CD14-positive monocyte (primary cell): ENCODE measurements around the gene GMCL1. TPM values are rescaled to one million over a fixed set of nuclear protein-coding genes. Genes with fewer than 3 reads are reported as not detected.

Source experiments
- DNase-seq, 3 donors: peaks; one replicate each; pipeline ENCODE4 v3.0.0-alpha.2; 2011 to 2022
- H2AFZ ChIP-seq: 2 replicates; pipeline ENCODE4 v1.6.0; 2012; ENCODE audit warnings: mild to moderate bottlenecking, low read depth, low read length, inconsistent platforms; ENCODE audit not compliant: insufficient read depth, poor library complexity, severe bottlenecking
- H3K27ac ChIP-seq, 2 donors: 1 replicate in 1 of 2; 2 replicates in 1 of 2; pipeline ENCODE4 v1.5.1; 2012 to 2013; ENCODE audit warnings: low read length in 2 of 2, control low read depth in 1 of 2, inconsistent platforms in 1 of 2, low read depth in 1 of 2, mild to moderate bottlenecking in 1 of 2
- H3K27me3 ChIP-seq, 2 donors: one replicate each; pipeline versions ENCODE4 v1.6.0 to v1.6.1; 2011 to 2013; ENCODE audit warnings: low read length in 2 of 2; ENCODE audit not compliant: control insufficient read depth in 2 of 2, insufficient read depth in 2 of 2
- H3K36me3 ChIP-seq, 2 donors: replicated peaks in 1 of 2; 1 replicate in 1 of 2; 2 replicates in 1 of 2; pipeline versions ENCODE4 v1.5.1 to v1.6.1; 2012 to 2013; ENCODE audit warnings: low read length in 2 of 2, control low read depth in 1 of 2, inconsistent platforms in 1 of 2, mild to moderate bottlenecking in 1 of 2; ENCODE audit not compliant: insufficient read depth in 2 of 2, control insufficient read depth in 1 of 2
- H3K4me1 ChIP-seq, 2 donors: 1 replicate in 1 of 2; 2 replicates in 1 of 2; pipeline versions ENCODE4 v1.5.1 to v1.6.1; 2012 to 2013; ENCODE audit warnings: low read length in 2 of 2, control low read depth in 1 of 2, inconsistent platforms in 1 of 2, mild to moderate bottlenecking in 1 of 2, moderate library complexity in 1 of 2; ENCODE audit not compliant: insufficient read depth in 2 of 2, control insufficient read depth in 1 of 2
- H3K4me2 ChIP-seq: replicated peaks from 2 replicates; pipeline ENCODE3; 2012; ENCODE audit warnings: low read length, moderate library complexity, mild to moderate bottlenecking; ENCODE audit not compliant: poor library complexity, severe bottlenecking; ENCODE audit errors: extremely low read depth
- H3K4me3 ChIP-seq, 3 experiments: fragments of 200-600 bp in 1 of 3; sonication (generic) in 1 of 3; replicated peaks in 1 of 3; 1 replicate in 2 of 3; 2 replicates in 1 of 3; pipeline ENCODE4 v1.5.1; 2011 to 2013; ENCODE audit warnings: low read length in 3 of 3, mild to moderate bottlenecking in 3 of 3, control low read depth in 2 of 3, low read depth in 2 of 3, inconsistent platforms in 1 of 3, moderate library complexity in 1 of 3
- H3K79me2 ChIP-seq: 2 replicates; pipeline ENCODE4 v1.6.0; 2012; ENCODE audit warnings: mild to moderate bottlenecking, control low read depth, inconsistent platforms, low read length, moderate library complexity; ENCODE audit not compliant: insufficient read depth
- H3K9ac ChIP-seq: 2 replicates; pipeline ENCODE4 v1.6.0; 2017; ENCODE audit warnings: low read length, mild to moderate bottlenecking; ENCODE audit not compliant: insufficient read depth, poor library complexity, severe bottlenecking
- H3K9me3 ChIP-seq, 2 donors: replicated peaks in 1 of 2; 1 replicate in 1 of 2; 2 replicates in 1 of 2; pipeline versions ENCODE4 v1.5.1 to v1.6.1; 2012 to 2013; ENCODE audit warnings: low read length in 2 of 2, control low read depth in 1 of 2; ENCODE audit not compliant: control insufficient read depth in 1 of 2, insufficient read depth in 1 of 2
- H4K20me1 ChIP-seq: 2 replicates; pipeline ENCODE4 v1.6.0; 2012; ENCODE audit warnings: mild to moderate bottlenecking, low read length, control low read depth, moderate library complexity; ENCODE audit not compliant: insufficient read depth
- H3K27ac Mint-ChIP-seq, 7 donors: one replicate each; pipeline ENCODE4 v1.8.0; 2020; ENCODE audit warnings: mild to moderate bottlenecking in 7 of 7, mixed read lengths in 7 of 7, moderate library complexity in 6 of 7, inconsistent platforms in 2 of 7
- H3K27me3 Mint-ChIP-seq, 3 donors: one replicate each; pipeline ENCODE4 v1.8.0; 2021 to 2022; ENCODE audit warnings: low read depth in 3 of 3, mild to moderate bottlenecking in 3 of 3, mixed read lengths in 3 of 3, moderate library complexity in 3 of 3, inconsistent platforms in 1 of 3
- H3K36me3 Mint-ChIP-seq, 2 donors: one replicate each; pipeline ENCODE4 v1.8.0; 2020; ENCODE audit warnings: mixed read lengths in 2 of 2, inconsistent platforms in 1 of 2, mild to moderate bottlenecking in 1 of 2
- H3K4me1 Mint-ChIP-seq: one replicate; pipeline ENCODE4 v1.8.0; 2020; ENCODE audit warnings: mild to moderate bottlenecking, mixed read lengths
- H3K4me3 Mint-ChIP-seq, 2 donors: one replicate each; pipeline ENCODE4 v1.8.0; 2020; ENCODE audit warnings: mild to moderate bottlenecking in 2 of 2, mixed read lengths in 2 of 2, moderate library complexity in 1 of 2
- H3K9me3 Mint-ChIP-seq, 7 donors: one replicate each; pipeline ENCODE4 v1.8.0; 2020 to 2022; ENCODE audit warnings: mixed read lengths in 7 of 7, mild to moderate bottlenecking in 6 of 7, moderate library complexity in 6 of 7, inconsistent platforms in 2 of 7
- WGBS: methylation state at CpG from one replicate; pipeline ENCODE4 v1.1.5; 2013; ENCODE audit warnings: missing lambda C conversion rate; ENCODE audit not compliant: insufficient coverage; 5-methylcytosine and 5-hydroxymethylcytosine counted together
- intact Hi-C, 2 donors: fragments of 100-400 bp; cut with micrococcal nuclease; formaldehyde crosslinking; loops; one replicate each; pipeline versions ENCODE4 v1.15.0 to v1.15.1; 2023
- polyA plus RNA-seq, 3 donors: library from polyadenylated mRNA; depleted of rRNA in 1 of 3; unstranded in 2 of 3; stranded (reverse) in 1 of 3; fragments of 300-500 nt in 2 of 3; fragments of >200 nt in 1 of 3; fragmentation: Illumina TruSeq in 2 of 3; gene quantifications; 1 replicate in 2 of 3; 2 replicates in 1 of 3; pipeline ENCODE4 v1.2.3, GENCODE V29; 2012 to 2021
- TF ChIP-seq, protein P1 (sequence below): fragments of 200-600 bp; IDR thresholded peaks from one replicate; pipeline ENCODE4 v1.8.0; 2022; ENCODE audit warnings: antibody characterized with exemption, mild to moderate bottlenecking

Gene GMCL1
- polyA plus RNA-seq, 3 donors = 4.4 to 15.1 (median 9.4) TPM

DNA sequence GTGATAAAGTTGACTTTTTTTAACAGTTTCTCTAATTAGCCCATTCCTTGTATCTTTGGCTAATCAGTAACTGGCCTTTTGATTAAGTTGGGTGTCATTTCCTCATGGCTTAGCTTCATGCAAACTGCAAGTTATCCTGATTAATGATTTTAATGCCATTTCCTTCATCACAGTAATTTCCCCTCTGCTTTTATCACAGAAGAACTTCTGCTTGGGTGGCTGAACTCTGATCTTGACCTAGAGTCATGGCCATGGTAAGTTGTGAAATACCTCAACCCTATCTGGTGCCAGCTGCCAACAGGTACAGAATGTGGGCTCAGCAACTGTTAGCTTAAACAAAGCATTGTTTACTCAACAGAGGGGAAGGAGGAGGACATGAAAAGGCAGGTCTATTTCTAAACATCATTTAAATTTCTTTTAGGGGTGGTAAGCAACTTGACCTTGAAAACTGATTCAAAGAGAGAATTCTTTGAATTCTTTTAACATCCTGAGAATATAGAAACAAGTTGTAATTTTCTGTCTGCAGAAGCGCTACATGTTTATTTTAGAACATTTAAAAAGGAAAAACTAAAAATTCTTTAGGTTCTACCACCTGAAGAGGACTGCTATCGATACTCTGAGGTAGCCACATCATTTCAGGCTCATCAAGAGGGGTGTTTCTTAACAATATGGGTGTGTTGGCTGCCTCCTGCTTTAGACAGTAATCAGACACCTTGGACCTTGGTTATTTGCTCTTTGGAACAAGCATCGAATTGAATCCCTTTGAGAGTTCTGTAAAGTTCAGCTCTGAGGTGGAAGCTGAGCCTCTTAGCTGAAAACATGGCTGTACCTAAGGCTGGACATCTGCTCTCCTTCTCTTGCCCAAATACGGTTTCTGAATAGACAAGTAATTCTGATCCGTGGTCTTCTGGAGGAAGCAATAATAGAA is 47.9 kb upstream of the GMCL1 start:
- no peak for DNase-seq
- Histone ChIP-seq H3K79me2 (no peaks in the 10 kb centered on the region), H3K4me1 (peaks cover 5 to 6% of the 10 kb centered on the region in 2 donors), H3K27ac (no peak overlapping the region), H3K4me2 (no peak overlapping the region), H3K27me3 (no peaks in the 10 kb centered on the region), H4K20me1 (no peaks in the 10 kb centered on the region), H3K36me3 (peaks cover 0 to 18% of the 10 kb centered on the region in 2 donors), H2AFZ (no peak overlapping the region), H3K4me3 (no peak overlapping the region), H3K9me3 (peaks cover 0 to 1% of the 10 kb centered on the region in 2 donors), H3K9ac (no peak overlapping the region)
- Mint-ChIP-seq H3K4me1 (peaks cover 25% of the 10 kb centered on the region), H3K4me3 (no peak overlapping the region), H3K27me3 (peaks cover 0 to 2% (median 2%) of the 10 kb centered on the region in 3 donors), H3K9me3 (peaks cover 0 to 4% (median 0%) of the 10 kb centered on the region in 7 donors), H3K36me3 (peaks cover 21 to 29% of the 10 kb centered on the region in 2 donors), H3K27ac (peak overlapping the region in 1 of 7 donors; percentile 6)
- WGBS = 71% methylated on average over 1 of the region's 5 CpGs
- intact Hi-C loops = no loop called here
- TF ChIP-seq, protein P1, sequence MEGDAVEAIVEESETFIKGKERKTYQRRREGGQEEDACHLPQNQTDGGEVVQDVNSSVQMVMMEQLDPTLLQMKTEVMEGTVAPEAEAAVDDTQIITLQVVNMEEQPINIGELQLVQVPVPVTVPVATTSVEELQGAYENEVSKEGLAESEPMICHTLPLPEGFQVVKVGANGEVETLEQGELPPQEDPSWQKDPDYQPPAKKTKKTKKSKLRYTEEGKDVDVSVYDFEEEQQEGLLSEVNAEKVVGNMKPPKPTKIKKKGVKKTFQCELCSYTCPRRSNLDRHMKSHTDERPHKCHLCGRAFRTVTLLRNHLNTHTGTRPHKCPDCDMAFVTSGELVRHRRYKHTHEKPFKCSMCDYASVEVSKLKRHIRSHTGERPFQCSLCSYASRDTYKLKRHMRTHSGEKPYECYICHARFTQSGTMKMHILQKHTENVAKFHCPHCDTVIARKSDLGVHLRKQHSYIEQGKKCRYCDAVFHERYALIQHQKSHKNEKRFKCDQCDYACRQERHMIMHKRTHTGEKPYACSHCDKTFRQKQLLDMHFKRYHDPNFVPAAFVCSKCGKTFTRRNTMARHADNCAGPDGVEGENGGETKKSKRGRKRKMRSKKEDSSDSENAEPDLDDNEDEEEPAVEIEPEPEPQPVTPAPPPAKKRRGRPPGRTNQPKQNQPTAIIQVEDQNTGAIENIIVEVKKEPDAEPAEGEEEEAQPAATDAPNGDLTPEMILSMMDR = no peak

DNA sequence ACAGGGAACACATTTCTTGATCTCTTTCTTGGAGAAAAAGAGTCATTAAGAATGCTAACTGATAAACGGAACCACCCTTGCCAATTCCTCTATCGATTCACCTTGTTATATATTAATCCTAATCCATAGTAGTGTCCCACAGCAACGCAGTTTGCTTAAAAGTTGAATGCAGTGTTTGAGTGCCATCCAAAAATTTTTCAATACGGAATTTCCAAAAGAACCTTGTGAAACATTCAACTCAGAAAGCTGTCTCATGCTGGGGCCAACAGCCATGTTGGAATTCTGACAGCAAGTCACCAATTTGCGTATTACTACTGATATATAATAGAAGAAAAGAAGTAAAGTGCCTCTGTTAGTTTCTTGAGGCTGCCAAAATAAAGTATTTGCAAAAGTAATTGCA is 45.2 kb upstream of the GMCL1 start:
- no peaks in the 10 kb centered on the region for H3K9me3 Mint-ChIP-seq
- Histone ChIP-seq H3K27ac (no peak overlapping the region), H3K27me3 (no peaks in the 10 kb centered on the region), H3K79me2 (no peaks in the 10 kb centered on the region), H3K4me3 (no peak overlapping the region), H3K4me1 (peaks cover 5 to 6% of the 10 kb centered on the region in 2 donors), H3K9me3 (no peaks in the 10 kb centered on the region), H3K4me2 (no peak overlapping the region), H2AFZ (no peak overlapping the region), H3K36me3 (peaks cover 9 to 42% of the 10 kb centered on the region in 2 donors), H4K20me1 (no peaks in the 10 kb centered on the region), H3K9ac (no peak overlapping the region)
- peaks cover 42 to 48% of the 10 kb centered on the region in 2 donors for H3K36me3 Mint-ChIP-seq
- no peak overlapping the region for H3K4me3 Mint-ChIP-seq
- H3K27ac Mint-ChIP-seq = no peak overlapping the region
- no peak for DNase-seq
- peaks cover 25% of the 10 kb centered on the region for H3K4me1 Mint-ChIP-seq
- whole genome bisulfite sequencing = no CpG with 5 or more reads among the region's 5 CpGs
- peaks cover 0 to 2% (median 2%) of the 10 kb centered on the region in 3 donors for H3K27me3 Mint-ChIP-seq
- TF ChIP-seq, protein P1 = no peak
- intact Hi-C loops = no loop called here
